Mesodermal cell (in vitro differentiated cells): ENCODE results near the gene C19orf12.

Source experiments
- H3K27ac ChIP-seq: 2 replicates; pipeline ENCODE4 v1.7.0; 2013; ENCODE audit warnings: mild to moderate bottlenecking, low read depth, low read length, moderate library complexity; ENCODE audit not compliant: severe bottlenecking
- H3K36me3 ChIP-seq: 2 replicates; pipeline ENCODE4 v1.7.1; 2013; ENCODE audit warnings: mild to moderate bottlenecking, low read length, moderate library complexity; ENCODE audit not compliant: control insufficient read depth, insufficient read depth
- H3K4me1 ChIP-seq: one replicate; pipeline ENCODE4 v1.7.1; 2013; ENCODE audit warnings: mild to moderate bottlenecking, low read length; ENCODE audit not compliant: insufficient read depth, control insufficient read depth, poor library complexity, severe bottlenecking
- H3K4me3 ChIP-seq: 2 replicates; pipeline ENCODE4 v1.7.0; 2013; ENCODE audit warnings: low read length, control low read depth, mild to moderate bottlenecking; ENCODE audit not compliant: insufficient read depth, poor library complexity, severe bottlenecking; ENCODE audit errors: extremely low read depth
- H3K9me3 ChIP-seq: 2 replicates; pipeline ENCODE4 v1.7.1; 2013; ENCODE audit warnings: mild to moderate bottlenecking, low read length, moderate library complexity; ENCODE audit not compliant: control insufficient read depth
- WGBS, 2 experiments: methylation state at CpG; one replicate each; pipeline ENCODE4 v1.1.5; 2013; ENCODE audit warnings: missing lambda C conversion rate in 2 of 2; ENCODE audit not compliant: insufficient coverage in 2 of 2; 5-methylcytosine and 5-hydroxymethylcytosine counted together

Gene C19orf12

DNA sequence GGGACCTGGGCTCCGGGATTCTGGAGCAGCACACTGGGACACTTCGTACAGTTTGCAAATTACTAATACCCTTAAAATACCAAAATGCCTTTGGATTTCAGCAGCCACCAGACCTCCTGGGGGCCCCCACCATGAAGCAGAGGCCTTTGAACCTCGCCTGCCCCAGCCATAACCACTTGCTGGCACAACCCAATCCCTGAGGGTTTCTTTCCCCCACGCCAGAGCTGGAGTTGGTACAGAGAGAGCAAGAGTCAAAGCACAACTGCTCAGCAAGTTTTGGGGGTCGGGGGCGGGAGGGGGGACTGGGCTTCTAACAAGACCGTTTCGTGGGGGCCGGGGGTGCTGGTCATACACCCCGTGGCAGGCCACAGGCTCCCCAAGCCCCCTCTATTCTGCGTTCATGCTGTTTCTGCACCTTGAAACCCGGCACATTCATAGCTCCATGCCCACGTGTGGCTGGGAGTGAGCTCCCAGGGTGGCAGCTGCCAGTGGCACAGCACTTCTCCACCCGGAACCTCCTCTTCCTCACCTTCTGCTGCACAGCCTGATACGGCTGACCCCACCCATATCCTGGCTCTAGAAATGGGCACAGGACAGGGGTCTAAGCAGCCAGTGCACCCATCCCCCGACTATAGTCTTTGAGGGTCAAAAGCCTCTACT lies 32.7 kb downstream of the C19orf12 start:
- H3K36me3 ChIP-seq = no peaks in the 10 kb centered on the region
- no peak overlapping the region for H3K4me3 ChIP-seq
- H3K27ac ChIP-seq = no peak overlapping the region
- H3K9me3 ChIP-seq = no peaks in the 10 kb centered on the region
- no peaks in the 10 kb centered on the region for H3K4me1 ChIP-seq
- WGBS, 2 experiments = 90 to 92% methylated on average over 12 to 14 of the region's 16 CpGs

DNA sequence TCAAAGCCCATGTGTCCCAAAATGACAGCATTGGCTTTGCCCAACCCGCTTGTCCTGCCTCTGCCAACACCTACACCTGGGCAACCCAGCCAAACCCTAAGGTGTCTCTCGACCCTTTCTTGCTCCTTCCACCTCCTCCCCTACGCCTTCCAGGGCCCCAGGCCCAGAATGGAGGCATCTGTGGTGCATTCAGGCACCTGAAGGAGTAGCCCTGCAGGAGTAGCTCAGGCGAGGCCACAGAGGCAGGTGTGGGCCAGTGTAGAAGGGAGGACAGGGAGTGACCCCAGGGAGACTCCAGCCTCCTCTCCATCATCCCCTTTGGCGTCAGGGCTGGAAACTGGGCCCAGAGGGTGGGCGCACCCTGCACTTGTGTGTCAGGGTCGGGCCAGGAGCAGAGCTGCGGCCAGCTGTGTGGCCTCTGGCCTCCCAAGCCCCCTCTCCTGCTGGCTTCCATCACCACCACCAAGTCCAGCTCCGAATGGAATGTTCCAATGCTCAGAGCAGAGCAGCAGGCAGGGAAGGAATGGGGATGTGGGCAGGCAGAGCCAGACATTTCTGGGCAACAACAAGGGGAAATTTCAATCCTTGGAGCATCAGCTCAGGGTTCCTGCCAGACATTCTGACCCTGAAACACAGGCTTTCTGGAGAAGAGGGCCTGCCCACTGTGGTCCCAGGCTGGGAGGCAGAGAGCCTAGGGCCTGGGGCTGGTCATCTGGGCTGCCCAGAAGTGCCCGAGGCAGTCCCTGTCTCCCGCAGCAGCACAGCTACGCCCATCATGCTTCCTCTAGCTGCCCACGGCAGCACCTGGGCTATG lies 33.4 kb downstream of the C19orf12 start:
- no peak overlapping the region for H3K4me3 ChIP-seq
- 92 to 98% methylated on average over 8 to 9 of the region's 13 CpGs for WGBS, 2 experiments
- no peaks in the 10 kb centered on the region for H3K9me3 ChIP-seq
- no peak overlapping the region for H3K27ac ChIP-seq
- H3K4me1 ChIP-seq = no peaks in the 10 kb centered on the region
- no peaks in the 10 kb centered on the region for H3K36me3 ChIP-seq

DNA sequence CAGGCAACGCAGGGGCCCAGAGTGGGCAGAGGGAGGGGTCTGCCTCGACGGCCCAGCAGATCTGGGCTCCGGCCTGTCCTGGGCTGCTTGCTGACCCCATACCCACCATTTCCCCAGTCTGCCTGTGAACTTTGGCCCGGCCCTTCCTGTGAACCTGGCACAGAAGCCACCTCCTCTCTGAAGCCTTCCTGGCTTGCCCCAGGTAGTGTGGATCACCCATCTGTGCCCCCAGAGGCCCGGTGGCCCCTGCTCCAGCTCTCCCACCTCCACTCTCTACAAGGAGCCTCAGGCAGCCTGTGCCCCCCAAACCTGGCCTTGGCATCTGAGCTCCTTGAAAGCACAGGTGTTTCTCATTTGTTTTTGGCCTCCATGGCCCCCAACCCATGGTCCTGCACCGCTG lies 34.1 kb downstream of the C19orf12 start:
- 86 to 87% methylated on average over 6 to 7 of the region's 7 CpGs for WGBS, 2 experiments
- H3K27ac ChIP-seq = no peak overlapping the region
- no peak overlapping the region for H3K4me3 ChIP-seq
- H3K9me3 ChIP-seq = no peaks in the 10 kb centered on the region
- H3K36me3 ChIP-seq = no peaks in the 10 kb centered on the region
- no peaks in the 10 kb centered on the region for H3K4me1 ChIP-seq

DNA sequence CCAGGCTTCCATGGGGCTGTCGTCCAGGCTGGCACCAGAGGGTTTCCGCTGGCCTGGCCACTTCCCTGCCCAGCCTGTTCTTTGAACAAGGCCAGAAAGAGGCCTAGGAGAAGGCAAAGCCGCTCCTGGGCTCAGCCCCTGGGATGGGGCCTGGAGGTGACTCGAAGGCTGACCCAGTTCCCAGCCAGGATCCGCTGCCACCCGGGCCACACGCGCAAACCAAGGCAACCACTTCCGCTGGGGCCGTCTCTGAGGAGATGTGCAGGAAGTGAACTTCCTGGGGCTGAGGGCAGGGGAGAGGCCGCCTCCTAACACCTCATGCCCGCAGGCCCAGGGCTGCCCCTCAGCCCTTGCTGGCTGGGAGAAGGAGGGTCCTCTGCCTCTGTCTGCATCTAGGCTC lies 34.6 kb downstream of the C19orf12 start:
- Histone ChIP-seq H3K4me3 (no peak overlapping the region), H3K36me3 (no peaks in the 10 kb centered on the region), H3K9me3 (no peaks in the 10 kb centered on the region), H3K4me1 (no peaks in the 10 kb centered on the region), H3K27ac (no peak overlapping the region)
- WGBS, 2 experiments = 73 to 90% methylated on average over 5 to 8 of the region's 12 CpGs

DNA sequence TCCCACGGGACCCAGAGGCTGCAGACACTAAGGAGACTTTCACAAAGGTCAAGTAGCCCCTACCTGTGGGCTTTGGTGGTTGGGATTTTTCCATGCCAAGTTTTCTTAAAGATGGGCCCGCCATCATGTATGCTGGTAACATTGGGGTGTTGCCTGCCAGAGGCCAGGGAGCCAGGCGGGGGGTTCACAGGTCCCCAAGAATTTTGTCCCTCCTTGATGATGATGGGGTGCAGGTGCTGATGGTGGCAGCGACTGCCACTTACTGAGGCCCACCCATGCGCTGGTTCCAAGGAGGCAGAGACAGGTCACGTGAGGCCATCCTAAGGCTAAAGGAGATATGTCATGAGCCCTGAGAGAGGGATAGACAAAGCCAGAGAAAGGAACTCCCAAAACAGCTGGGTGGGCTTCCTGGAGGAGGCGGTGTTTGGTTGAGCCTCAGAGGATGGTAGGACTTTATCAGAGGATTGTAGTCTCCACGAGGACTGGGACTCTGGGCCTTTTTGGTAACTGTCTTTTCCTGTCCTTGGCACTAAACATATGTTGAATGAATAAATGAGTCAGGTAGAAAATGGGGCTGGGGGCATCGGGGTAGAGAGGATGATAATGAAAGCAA lies 35.4 kb downstream of the C19orf12 start:
- Histone ChIP-seq H3K4me1 (no peaks in the 10 kb centered on the region), H3K9me3 (no peaks in the 10 kb centered on the region), H3K27ac (no peak overlapping the region), H3K4me3 (no peak overlapping the region), H3K36me3 (no peaks in the 10 kb centered on the region)
- 85 to 89% methylated on average over 8 to 9 of the region's 9 CpGs for WGBS, 2 experiments

DNA sequence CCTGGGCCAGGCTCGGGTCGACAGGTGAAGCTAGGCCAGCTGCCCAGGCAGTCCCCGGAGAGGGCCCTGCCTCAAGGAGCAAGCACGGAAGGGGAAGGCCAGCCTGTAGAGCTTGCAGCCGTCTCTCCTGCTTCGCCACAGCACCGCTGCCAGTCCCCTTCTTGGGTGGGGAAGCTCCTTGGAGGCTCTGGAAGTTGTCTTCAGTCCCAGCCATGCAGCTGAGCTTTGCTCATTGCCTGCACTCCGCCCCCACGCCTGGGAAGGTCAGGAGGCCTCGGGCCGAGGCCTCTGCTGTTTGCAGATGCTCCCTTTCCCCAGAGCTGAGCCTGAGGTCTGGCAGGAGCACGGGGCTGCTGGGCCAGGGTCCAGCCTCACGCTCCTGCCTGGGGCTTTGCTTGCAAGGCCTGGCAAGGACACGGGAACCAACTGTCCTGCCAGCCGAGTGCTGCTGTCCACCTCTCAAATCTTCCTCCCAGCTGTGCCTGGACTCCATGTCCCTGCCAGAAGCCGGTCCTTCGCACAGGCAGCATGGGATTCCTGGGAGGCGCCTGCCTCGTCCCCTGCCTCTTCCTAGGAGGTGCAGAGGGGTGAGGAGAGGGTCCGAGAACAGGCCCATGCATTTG lies 36.5 kb downstream of the C19orf12 start:
- no peak overlapping the region for H3K27ac ChIP-seq
- H3K9me3 ChIP-seq = no peaks in the 10 kb centered on the region
- H3K36me3 ChIP-seq = no peaks in the 10 kb centered on the region
- H3K4me3 ChIP-seq = no peak overlapping the region
- 87 to 88% methylated on average over 15 to 16 of the region's 20 CpGs for WGBS, 2 experiments
- H3K4me1 ChIP-seq = no peaks in the 10 kb centered on the region

DNA sequence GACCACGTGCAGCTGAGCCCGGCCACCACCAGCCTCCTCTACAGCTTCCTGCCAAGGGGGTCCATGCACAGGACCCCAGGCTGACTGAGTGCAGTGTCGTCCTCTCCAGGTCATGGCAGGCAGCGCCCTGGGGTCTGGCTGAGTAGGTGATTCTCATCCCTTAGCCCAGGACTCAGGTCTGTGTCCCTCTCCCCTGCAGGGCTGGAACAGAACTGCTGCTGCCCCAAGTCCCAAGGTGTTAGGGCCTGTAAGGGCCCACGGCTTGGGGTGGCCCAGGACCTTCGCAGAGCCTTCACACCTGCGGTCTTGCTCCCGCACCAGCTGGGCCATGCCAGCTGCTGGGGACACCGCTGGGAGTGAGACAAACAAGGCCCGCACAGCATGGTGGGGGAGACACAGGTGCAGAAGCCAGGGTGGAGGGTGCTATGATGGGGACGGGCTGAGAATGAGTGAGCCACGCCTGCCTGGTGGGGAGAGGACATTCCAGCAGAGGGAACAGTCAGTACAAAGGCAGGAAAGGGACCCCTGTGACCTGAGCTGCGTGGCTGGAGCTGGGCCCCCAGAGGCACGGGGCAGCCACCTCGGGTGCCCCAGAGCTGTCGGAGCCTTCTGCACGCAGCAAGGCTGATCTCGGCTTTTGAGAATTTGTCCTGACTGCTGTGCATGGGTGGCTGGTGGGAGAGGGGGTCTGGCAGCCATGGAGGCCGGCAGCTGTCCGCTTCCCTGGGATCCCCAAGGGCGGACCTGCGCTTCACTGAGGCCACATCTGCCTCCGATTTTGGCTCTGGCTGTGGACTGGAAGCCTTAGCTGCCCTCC lies 37.9 kb downstream of the C19orf12 start:
- H3K4me3 ChIP-seq = no peak overlapping the region
- no peaks in the 10 kb centered on the region for H3K9me3 ChIP-seq
- no peak overlapping the region for H3K27ac ChIP-seq
- 86 to 89% methylated on average over 15 to 23 of the region's 23 CpGs for WGBS, 2 experiments
- no peaks in the 10 kb centered on the region for H3K4me1 ChIP-seq
- H3K36me3 ChIP-seq = no peaks in the 10 kb centered on the region

DNA sequence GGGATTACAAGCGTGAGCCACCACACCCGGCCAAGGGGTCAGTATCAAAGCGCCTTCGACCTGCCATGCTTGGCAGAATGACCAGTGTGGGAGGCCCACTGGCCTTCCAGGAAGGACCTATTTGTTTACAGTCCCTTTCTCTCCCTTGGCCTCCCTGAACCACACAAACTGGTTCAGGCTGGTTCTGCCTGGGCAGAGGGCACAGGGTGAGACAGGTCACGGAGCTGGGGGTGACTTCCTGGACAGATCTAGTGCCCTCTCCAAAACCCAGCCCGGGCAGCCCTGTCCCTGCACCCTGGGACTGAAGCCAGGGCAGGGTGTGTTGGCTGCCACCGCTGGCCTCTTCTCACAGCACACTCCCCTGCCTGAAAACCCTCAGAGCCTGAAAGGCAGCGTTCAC lies 38.5 kb downstream of the C19orf12 start:
- 80 to 85% methylated on average over 5 to 8 of the region's 8 CpGs for WGBS, 2 experiments
- no peak overlapping the region for H3K27ac ChIP-seq
- H3K4me3 ChIP-seq = no peak overlapping the region
- no peaks in the 10 kb centered on the region for H3K9me3 ChIP-seq
- H3K36me3 ChIP-seq = no peaks in the 10 kb centered on the region
- no peaks in the 10 kb centered on the region for H3K4me1 ChIP-seq

DNA sequence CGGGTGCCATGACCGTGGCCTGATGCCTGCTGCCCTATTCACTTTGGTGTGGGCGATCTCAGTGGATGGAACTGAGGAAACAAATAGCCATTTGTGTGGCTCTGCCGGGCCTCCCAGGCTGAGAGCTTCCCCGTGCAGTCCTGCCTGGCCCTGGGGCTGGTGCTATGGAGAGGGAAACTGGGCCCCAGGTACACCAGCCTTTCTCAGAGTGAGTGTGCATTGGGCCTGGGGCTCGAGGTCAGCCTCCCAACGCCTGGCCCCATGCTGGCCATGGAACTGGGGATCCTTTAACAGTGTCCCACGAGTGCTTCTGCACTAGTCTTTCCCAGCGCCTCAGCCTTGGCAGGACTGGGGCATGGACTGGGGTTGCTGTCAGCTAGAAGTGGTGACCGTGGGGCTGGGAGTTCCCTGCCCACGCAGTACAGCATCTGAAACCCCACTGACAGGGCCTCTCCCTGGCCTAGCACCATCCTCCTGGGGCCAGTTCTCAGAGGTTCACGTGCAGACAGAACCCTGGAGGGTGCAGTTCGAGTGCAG lies 39.3 kb downstream of the C19orf12 start:
- no peaks in the 10 kb centered on the region for H3K9me3 ChIP-seq
- H3K27ac ChIP-seq = no peak overlapping the region
- no peaks in the 10 kb centered on the region for H3K4me1 ChIP-seq
- H3K4me3 ChIP-seq = no peak overlapping the region
- H3K36me3 ChIP-seq = no peaks in the 10 kb centered on the region
- 91 to 92% methylated on average over 13 of the region's 13 CpGs for WGBS, 2 experiments

DNA sequence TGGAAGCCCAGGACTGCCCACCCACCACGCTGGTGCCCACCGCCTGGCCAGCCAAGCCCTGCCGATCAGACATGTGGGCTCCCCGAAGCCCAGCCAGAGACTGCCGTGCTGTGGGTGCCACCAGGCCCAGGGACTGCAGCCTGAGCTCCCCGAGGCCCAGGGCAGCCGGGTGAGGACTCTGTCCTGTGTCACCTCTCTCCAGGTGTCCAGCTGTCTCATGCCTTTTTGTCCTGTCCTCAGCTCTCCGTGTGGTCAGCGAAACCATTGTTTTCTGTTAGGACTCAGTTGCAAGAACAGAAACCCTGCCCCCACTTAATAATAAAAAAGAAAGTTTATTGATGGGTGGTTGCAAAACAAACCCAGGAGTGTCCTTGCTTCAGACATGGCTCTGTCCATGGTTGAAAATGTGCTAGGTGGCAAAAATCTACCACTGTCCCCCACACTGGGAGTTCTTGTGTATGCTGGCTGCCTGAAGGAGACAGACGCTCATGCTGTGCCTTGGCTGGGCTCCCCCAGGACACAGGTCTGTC lies 39.9 kb downstream of the C19orf12 start:
- H3K36me3 ChIP-seq = no peaks in the 10 kb centered on the region
- H3K4me1 ChIP-seq = no peaks in the 10 kb centered on the region
- WGBS, 2 experiments = 92 to 97% methylated on average over 6 to 8 of the region's 10 CpGs
- H3K27ac ChIP-seq = no peak overlapping the region
- no peaks in the 10 kb centered on the region for H3K9me3 ChIP-seq
- no peak overlapping the region for H3K4me3 ChIP-seq
